HepG2 (cell line): ENCODE data around the gene DIPK1B. TPM values are rescaled to one million over a fixed set of nuclear protein-coding genes. Genes with fewer than 3 reads are reported as not detected.

ENCODE experiments used
- EEA1 ChIP-seq: sonication (generic); formaldehyde crosslinking; IDR thresholded peaks from 2 replicates; pipeline ENCODE4 v1.5.1; 2020; ENCODE audit warnings: mild to moderate bottlenecking, missing genetic modification reagents, borderline replicate concordance
- ELF1 ChIP-seq: sonication (generic); formaldehyde crosslinking; IDR thresholded peaks from 2 replicates; pipeline ENCODE4 v1.4.0; 2020; ENCODE audit warnings: missing genetic modification reagents
- EP300 ChIP-seq, 3 experiments: sonication (generic) in 1 of 3; formaldehyde crosslinking in 1 of 3; IDR thresholded peaks; 2 replicates each; pipeline versions ENCODE4 v1.5.1 to v1.6.1; 2011 to 2020; ENCODE audit warnings: low read depth in 2 of 3, low read length in 2 of 3, borderline replicate concordance in 1 of 3, improper control_type of control experiment in 1 of 3, mild to moderate bottlenecking in 1 of 3, missing genetic modification reagents in 1 of 3, moderate library complexity in 1 of 3
- ESRRA ChIP-seq: sonication (generic); formaldehyde crosslinking; IDR thresholded peaks from 2 replicates; pipeline ENCODE4 v1.5.1; 2020; ENCODE audit warnings: mild to moderate bottlenecking, low read depth, missing genetic modification reagents
- HDAC2 ChIP-seq: sonication (generic); formaldehyde crosslinking; IDR thresholded peaks from 2 replicates; pipeline ENCODE4 v1.4.0; 2020; ENCODE audit warnings: missing genetic modification reagents
- NR1H2 ChIP-seq: sonication (generic); formaldehyde crosslinking; IDR thresholded peaks from 2 replicates; pipeline ENCODE4 v1.8.1; 2022; ENCODE audit warnings: low read depth, missing genetic modification reagents, borderline replicate concordance
- RXRB ChIP-seq: IDR thresholded peaks from 2 replicates; pipeline ENCODE4 v1.6.1; 2016; ENCODE audit warnings: borderline replicate concordance, missing genetic modification reagents, missing compliant biosample characterization
- TIGD3 ChIP-seq: sonication (generic); formaldehyde crosslinking; IDR thresholded peaks from 2 replicates; pipeline ENCODE4 v1.5.1; 2020; ENCODE audit warnings: mild to moderate bottlenecking, missing genetic modification reagents, borderline replicate concordance
- ZBTB40 ChIP-seq, 2 experiments: fragments of 450-650 bp in 1 of 2; sonication (generic) in 1 of 2; formaldehyde crosslinking in 1 of 2; IDR thresholded peaks; 2 replicates each; pipeline versions ENCODE4 v1.6.1 to v1.8.0; 2016 to 2022; ENCODE audit warnings: antibody characterized with exemption in 1 of 2, mild to moderate bottlenecking in 1 of 2, missing genetic modification reagents in 1 of 2
- ZNF724P ChIP-seq: sonication (generic); formaldehyde crosslinking; IDR thresholded peaks from 2 replicates; pipeline ENCODE4 v1.8.0; 2022; ENCODE audit warnings: missing genetic modification reagents, borderline replicate concordance
- ZNF850 ChIP-seq: sonication (generic); formaldehyde crosslinking; conservative IDR thresholded peaks from 2 replicates; pipeline ENCODE4 v1.9.0; 2021; ENCODE audit warnings: mild to moderate bottlenecking, missing genetic modification reagents
- polyA plus RNA-seq, 8 experiments: library from polyadenylated mRNA; depleted of rRNA in 3 of 8; stranded (reverse) in 7 of 8; unstranded in 1 of 8; fragments of >200 nt; fragmentation: Illumina TruSeq in 4 of 8; extraction: Trizol in 4 of 8; gene quantifications; 2 replicates each; pipeline versions ENCODE4 v1.2.1 to v1.2.3, GENCODE V29; 2011 to 2016; ENCODE audit warnings: low read depth in 4 of 8, missing spikeins in 1 of 8, mixed read lengths in 1 of 8; ENCODE audit not compliant: insufficient read depth in 1 of 8
- total RNA-seq, 5 experiments: library from RNA; depleted of rRNA; stranded (reverse); fragments of >200 nt; fragmentation: Illumina TruSeq; extraction: Trizol; gene quantifications; 2 replicates each; pipeline ENCODE4 v1.2.3, GENCODE V29; 2016; ENCODE audit warnings: low read depth in 1 of 5
- TF ChIP-seq, protein P1 (sequence below): sonication (generic); formaldehyde crosslinking; IDR thresholded peaks from 2 replicates; pipeline ENCODE4 v1.8.0; 2022; ENCODE audit warnings: mild to moderate bottlenecking, missing genetic modification reagents, borderline replicate concordance
- TF ChIP-seq, protein P2 (sequence below): sonication (generic); formaldehyde crosslinking; IDR thresholded peaks from 2 replicates; pipeline ENCODE4 v1.5.0; 2020; ENCODE audit warnings: mild to moderate bottlenecking, missing genetic modification reagents

The DIPK1B gene
- total and polyA plus RNA-seq, 2 of the 13 experiments (the other 11 are each of a cell fraction or from before 2014, with no cell fraction given), result 0.18 to 3.9 TPM

DNA sequence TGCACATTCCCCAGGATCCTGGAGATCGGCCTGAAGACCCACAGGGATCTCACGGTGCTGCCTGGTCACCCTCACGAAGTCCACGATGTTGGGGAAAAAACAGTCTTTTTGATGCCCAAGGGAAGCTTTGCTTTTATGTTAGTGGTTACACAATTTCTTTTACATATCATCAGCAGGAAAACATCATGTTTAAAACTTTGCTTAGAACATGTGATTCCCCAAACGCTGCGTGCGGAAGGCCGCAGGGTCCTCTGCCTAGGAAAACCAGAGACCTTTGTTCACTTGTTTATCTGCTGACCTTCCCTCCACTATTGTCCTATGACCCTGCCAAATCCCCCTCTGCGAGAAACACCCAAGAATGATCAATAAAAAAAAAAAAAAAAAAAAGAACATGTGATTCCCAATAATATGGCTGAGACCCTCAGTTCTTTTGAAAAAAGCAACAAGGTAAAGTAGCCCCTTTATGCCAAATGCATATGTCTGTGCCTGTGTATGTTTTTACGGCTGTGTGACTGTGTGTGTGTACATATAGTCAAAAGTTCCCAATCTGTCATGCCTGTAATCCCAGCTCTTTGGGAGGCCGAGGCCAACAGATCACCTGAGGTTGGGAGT lies 13.6 kb upstream of the DIPK1B start (continued):
- TF ChIP-seq TIGD3 (CRISPR knock-in tag) (no peak), ZNF724P (CRISPR knock-in tag) (no peak), ELF1 (no peak), ZBTB40 (IDR thresholded peaks at IDR 0.05) (no peak), ZBTB40 (CRISPR knock-in tag; IDR thresholded peaks at IDR 0.05) (no peak), EP300 (IDR thresholded peaks at IDR 0.05; ENCODE audit: low read depth in 2 of 2, low read length in 2 of 2) (no peak), EP300 (CRISPR knock-in tag; IDR thresholded peaks at IDR 0.05; ENCODE audit: borderline replicate concordance) (no peak), NR1H2 (CRISPR knock-in tag) (no peak), ZNF850 (CRISPR knock-in tag) (no peak), ESRRA (CRISPR knock-in tag) (no peak), EEA1 (CRISPR knock-in tag) (no peak), HDAC2 (CRISPR knock-in tag) (0 out of 2 replicates have a peak, but pooled peaks have one; percentile 10), RXRB (CRISPR knock-in tag) (0 out of 2 replicates have a peak, but pooled peaks have one; percentile 43)
- TF ChIP-seq, protein P1, sequence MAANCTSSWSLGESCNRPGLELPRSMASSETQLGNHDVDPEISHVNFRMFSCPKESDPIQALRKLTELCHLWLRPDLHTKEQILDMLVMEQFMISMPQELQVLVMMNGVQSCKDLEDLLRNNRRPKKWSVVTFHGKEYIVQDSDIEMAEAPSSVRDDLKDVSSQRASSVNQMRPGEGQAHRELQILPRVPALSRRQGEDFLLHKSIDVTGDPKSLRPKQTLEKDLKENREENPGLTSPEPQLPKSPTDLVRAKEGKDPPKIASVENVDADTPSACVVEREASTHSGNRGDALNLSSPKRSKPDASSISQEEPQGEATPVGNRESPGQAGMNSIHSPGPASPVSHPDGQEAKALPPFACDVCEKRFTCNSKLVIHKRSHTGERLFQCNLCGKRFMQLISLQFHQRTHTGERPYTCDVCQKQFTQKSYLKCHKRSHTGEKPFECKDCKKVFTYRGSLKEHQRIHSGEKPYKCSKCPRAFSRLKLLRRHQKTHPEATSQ (CRISPR knock-in tag), result no peak
- TF ChIP-seq, protein P2, sequence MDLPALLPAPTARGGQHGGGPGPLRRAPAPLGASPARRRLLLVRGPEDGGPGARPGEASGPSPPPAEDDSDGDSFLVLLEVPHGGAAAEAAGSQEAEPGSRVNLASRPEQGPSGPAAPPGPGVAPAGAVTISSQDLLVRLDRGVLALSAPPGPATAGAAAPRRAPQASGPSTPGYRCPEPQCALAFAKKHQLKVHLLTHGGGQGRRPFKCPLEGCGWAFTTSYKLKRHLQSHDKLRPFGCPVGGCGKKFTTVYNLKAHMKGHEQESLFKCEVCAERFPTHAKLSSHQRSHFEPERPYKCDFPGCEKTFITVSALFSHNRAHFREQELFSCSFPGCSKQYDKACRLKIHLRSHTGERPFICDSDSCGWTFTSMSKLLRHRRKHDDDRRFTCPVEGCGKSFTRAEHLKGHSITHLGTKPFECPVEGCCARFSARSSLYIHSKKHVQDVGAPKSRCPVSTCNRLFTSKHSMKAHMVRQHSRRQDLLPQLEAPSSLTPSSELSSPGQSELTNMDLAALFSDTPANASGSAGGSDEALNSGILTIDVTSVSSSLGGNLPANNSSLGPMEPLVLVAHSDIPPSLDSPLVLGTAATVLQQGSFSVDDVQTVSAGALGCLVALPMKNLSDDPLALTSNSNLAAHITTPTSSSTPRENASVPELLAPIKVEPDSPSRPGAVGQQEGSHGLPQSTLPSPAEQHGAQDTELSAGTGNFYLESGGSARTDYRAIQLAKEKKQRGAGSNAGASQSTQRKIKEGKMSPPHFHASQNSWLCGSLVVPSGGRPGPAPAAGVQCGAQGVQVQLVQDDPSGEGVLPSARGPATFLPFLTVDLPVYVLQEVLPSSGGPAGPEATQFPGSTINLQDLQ, result no peak
